Chondrocyte (in vitro differentiated cells): ENCODE data around the gene HLA-C. TPM values are rescaled to one million over a fixed set of nuclear protein-coding genes. Genes with fewer than 3 reads are reported as not detected.
"Not testable (repeated sequence)": the region's sequence is repeated elsewhere in the genome, so short reads cannot be mapped to it uniquely, and the experiment has no call there.

Experiments
- DNase-seq: peaks from one replicate; pipeline ENCODE4 v3.0.0; 2021; ENCODE audit warnings: mixed read lengths, low spot score
- H3K27ac Mint-ChIP-seq: one replicate; pipeline ENCODE4 v1.8.0; 2021; ENCODE audit warnings: mild to moderate bottlenecking, moderate library complexity, mixed read lengths; ENCODE audit not compliant: unreplicated experiment
- H3K27me3 Mint-ChIP-seq: 2 replicates; pipeline ENCODE4 v1.8.0; 2021; ENCODE audit warnings: low read depth, mixed read lengths
- H3K36me3 Mint-ChIP-seq: 2 replicates; pipeline ENCODE4 v1.8.0; 2021; ENCODE audit warnings: low read depth, mixed read lengths
- H3K4me1 Mint-ChIP-seq: 2 replicates; pipeline ENCODE4 v1.8.0; 2021; ENCODE audit warnings: low read depth, mild to moderate bottlenecking, mixed read lengths
- H3K4me3 Mint-ChIP-seq: one replicate; pipeline ENCODE4 v1.8.0; 2021; ENCODE audit warnings: mild to moderate bottlenecking, moderate library complexity, mixed read lengths; ENCODE audit not compliant: unreplicated experiment
- H3K9me3 Mint-ChIP-seq: 2 replicates; pipeline ENCODE4 v1.8.0; 2021; ENCODE audit warnings: low read depth, mixed read lengths
- total RNA-seq: library from RNA; stranded (reverse); gene quantifications from 3 replicates; pipeline ENCODE4 v1.2.1, GENCODE V29; 2021
- TF ChIP-seq, protein P1 (sequence below): fragments of 200-600 bp; sonication (generic); IDR thresholded peaks from 2 replicates; pipeline ENCODE4 v1.5.0; 2021; ENCODE audit warnings: antibody characterized with exemption, mild to moderate bottlenecking, moderate library complexity

Gene HLA-C
- total RNA-seq, 1 donor from 2014 or later = 176 TPM

GRCh38 chr6:31266567-31267360 lies 5.1 kb downstream of the HLA-C start:
- Mint-ChIP-seq H3K27ac (no peak overlapping the region), H3K9me3 (peaks cover 20% of the 10 kb centered on the region), H3K4me3 (no peak overlapping the region), H3K27me3 (peaks cover 21% of the 10 kb centered on the region), H3K36me3 (peaks cover 13% of the 10 kb centered on the region), H3K4me1 (peaks cover 8% of the 10 kb centered on the region)
- TF ChIP-seq, protein P1, sequence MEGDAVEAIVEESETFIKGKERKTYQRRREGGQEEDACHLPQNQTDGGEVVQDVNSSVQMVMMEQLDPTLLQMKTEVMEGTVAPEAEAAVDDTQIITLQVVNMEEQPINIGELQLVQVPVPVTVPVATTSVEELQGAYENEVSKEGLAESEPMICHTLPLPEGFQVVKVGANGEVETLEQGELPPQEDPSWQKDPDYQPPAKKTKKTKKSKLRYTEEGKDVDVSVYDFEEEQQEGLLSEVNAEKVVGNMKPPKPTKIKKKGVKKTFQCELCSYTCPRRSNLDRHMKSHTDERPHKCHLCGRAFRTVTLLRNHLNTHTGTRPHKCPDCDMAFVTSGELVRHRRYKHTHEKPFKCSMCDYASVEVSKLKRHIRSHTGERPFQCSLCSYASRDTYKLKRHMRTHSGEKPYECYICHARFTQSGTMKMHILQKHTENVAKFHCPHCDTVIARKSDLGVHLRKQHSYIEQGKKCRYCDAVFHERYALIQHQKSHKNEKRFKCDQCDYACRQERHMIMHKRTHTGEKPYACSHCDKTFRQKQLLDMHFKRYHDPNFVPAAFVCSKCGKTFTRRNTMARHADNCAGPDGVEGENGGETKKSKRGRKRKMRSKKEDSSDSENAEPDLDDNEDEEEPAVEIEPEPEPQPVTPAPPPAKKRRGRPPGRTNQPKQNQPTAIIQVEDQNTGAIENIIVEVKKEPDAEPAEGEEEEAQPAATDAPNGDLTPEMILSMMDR = no peak
- DNase-seq = no peak

DNA sequence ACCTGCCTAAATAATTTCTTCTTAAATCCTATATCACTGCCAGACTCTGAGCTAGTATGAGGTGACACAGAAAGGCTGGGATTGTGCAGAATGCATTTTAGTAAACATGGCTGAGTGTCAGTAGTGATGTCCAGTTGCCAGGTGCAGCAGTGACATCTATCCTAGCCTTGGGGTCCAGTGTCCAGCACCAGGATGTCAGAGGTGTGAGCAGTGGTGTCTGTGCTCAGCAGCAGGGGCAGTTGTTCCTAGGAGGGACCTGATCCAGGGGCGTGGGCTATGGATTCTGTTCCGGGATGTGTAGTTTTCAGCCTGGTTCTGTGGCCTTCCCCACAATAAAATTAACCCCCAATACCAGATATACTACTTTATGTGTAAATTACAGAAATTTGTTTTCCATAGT lies 6.0 kb downstream of the HLA-C start:
- no peak overlapping the region for H3K27ac Mint-ChIP-seq
- H3K4me1 Mint-ChIP-seq = peaks cover 6% of the 10 kb centered on the region
- H3K4me3 Mint-ChIP-seq = no peak overlapping the region
- TF ChIP-seq, protein P1 = no peak
- peaks cover 24% of the 10 kb centered on the region for H3K9me3 Mint-ChIP-seq
- peaks cover 14% of the 10 kb centered on the region for H3K36me3 Mint-ChIP-seq
- peaks cover 24% of the 10 kb centered on the region for H3K27me3 Mint-ChIP-seq
- DNase-seq = no peak

DNA sequence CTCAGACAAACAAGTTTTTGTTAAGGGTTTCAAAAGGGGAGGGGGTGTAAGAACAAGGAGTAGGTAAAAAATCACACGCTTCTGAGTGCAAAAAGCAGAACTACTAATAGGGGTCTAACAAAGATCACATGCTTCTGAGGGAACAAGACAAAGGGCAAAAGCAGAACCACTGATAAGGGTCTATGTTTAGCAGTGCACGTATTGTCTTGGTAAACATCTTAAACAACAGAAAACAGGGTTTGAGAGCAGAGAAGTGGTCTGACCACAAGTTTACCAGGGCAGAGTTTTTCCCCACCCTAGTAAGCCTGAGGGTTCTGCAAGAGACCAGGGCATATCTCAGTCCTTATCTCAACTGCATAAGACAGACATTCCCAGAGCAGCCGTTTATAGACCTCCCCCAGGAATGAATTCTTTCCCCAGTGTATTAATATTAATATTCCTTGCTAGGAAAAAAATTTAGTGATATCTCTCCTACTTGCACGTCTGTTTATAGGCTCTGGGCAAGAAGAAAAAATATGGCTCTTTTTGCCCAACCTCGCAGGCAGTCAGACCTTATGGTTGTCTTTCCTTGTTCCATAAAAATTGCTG lies 8.5 kb downstream of the HLA-C start:
- Mint-ChIP-seq H3K27me3 (peaks cover 34% of the 10 kb centered on the region), H3K9me3 (peaks cover 30% of the 10 kb centered on the region)
- not testable (repeated sequence) for H3K4me1 Mint-ChIP-seq, H3K36me3 Mint-ChIP-seq, H3K27ac Mint-ChIP-seq, DNase-seq, H3K4me3 Mint-ChIP-seq

- not testable (repeated sequence) for H3K4me1 Mint-ChIP-seq, DNase-seq, H3K27ac Mint-ChIP-seq, H3K36me3 Mint-ChIP-seq, H3K4me3 Mint-ChIP-seq
- Mint-ChIP-seq H3K27me3 (peaks cover 47% of the 10 kb centered on the region), H3K9me3 (peaks cover 30% of the 10 kb centered on the region)
Measured at GRCh38 chr6:31259995-31260394, 11.9 kb downstream of the HLA-C start.

DNA sequence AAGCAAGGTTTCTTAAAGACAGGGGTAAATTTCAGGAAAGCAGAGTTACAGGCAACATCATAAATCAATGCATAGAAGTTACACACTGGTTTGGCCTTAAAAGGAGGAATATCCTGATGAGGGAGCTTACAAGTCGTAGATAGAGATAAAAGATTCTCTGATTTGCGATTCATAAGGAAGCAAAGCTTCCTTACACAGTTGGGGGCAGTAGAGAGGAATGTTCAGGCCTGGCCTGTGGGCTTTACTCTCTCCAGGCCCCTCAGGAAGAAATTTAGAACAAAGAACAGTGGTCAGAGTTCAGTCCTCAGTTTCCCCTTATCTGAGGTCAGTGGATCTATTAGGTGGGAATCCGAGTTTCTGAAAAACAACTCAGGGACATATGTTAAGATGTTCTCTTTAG lies 19.3 kb downstream of the HLA-C start:
- H3K27me3 Mint-ChIP-seq = peaks cover 60% of the 10 kb centered on the region
- H3K4me3 Mint-ChIP-seq = no peak overlapping the region
- TF ChIP-seq, protein P1 = no peak

DNA sequence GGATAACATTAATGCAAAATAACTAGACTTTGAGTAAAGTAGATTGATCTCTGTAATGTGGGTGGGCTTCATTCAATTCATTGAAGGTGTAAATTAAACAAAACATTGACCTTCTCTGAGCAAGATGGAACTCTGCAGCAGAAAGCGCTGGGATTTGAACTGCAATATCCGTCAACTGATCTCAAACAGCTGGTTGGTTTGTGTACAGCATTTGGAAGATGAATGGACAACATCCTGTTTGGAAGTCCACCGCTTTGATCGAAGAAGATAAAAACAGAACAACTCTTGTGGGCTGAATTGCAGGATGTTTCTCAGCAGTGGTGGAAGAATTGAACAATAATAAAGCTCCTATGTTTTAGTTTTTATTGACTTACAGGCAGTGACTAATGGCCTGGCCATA lies 20.6 kb downstream of the HLA-C start:
- Mint-ChIP-seq H3K9me3 (peaks cover 28% of the 10 kb centered on the region), H3K27ac (no peak overlapping the region), H3K4me1 (peaks cover 2% of the 10 kb centered on the region), H3K27me3 (peaks cover 48% of the 10 kb centered on the region), H3K4me3 (no peak overlapping the region), H3K36me3 (peaks cover 7% of the 10 kb centered on the region)
- TF ChIP-seq, protein P1 = no peak
- no peak for DNase-seq

More for the DNA sequence above, 19.3 kb downstream of the HLA-C start:
- H3K27ac Mint-ChIP-seq = no peak overlapping the region
- H3K4me1 Mint-ChIP-seq = no peaks in the 10 kb centered on the region
- peaks cover 7% of the 10 kb centered on the region for H3K36me3 Mint-ChIP-seq
- no peak for DNase-seq
- peaks cover 17% of the 10 kb centered on the region for H3K9me3 Mint-ChIP-seq
